Esophagus muscularis mucosa (tissue), 4 donors: ENCODE results near the gene DSCAML1. TPM values are rescaled to one million over a fixed set of nuclear protein-coding genes. Genes with fewer than 3 reads are reported as not detected.

ENCODE experiments used
- DNase-seq: peaks from one replicate; pipeline ENCODE4 v3.0.0-alpha.2; 2017; ENCODE audit errors: extremely low spot score
- H3K27ac ChIP-seq, 4 donors: fragments of 200-600 bp; sonication (generic); replicated peaks in 1 of 4; 1 replicate in 3 of 4; 2 replicates in 1 of 4; pipeline ENCODE4 v1.5.1; 2016 to 2019; ENCODE audit warnings: mild to moderate bottlenecking in 1 of 4
- H3K27me3 ChIP-seq, 4 donors: fragments of 200-600 bp; sonication (generic); one replicate each; pipeline versions ENCODE4 v1.5.1 to v1.6.0; 2016 to 2019
- H3K36me3 ChIP-seq, 4 donors: fragments of 200-600 bp; sonication (generic); one replicate each; pipeline ENCODE4 v1.5.1; 2016 to 2019
- H3K4me1 ChIP-seq, 4 donors: fragments of 200-600 bp; sonication (generic); one replicate each; pipeline ENCODE4 v1.5.1; 2016 to 2019
- H3K4me3 ChIP-seq, 4 donors: fragments of 200-600 bp; sonication (generic); 1 replicate in 2 of 4; 2 replicates in 2 of 4; pipeline ENCODE4 v1.5.1; 2016 to 2019; ENCODE audit warnings: mild to moderate bottlenecking in 4 of 4, moderate library complexity in 1 of 4
- H3K9me3 ChIP-seq, 4 donors: fragments of 200-600 bp; sonication (generic); 1 replicate in 3 of 4; 2 replicates in 1 of 4; pipeline ENCODE4 v1.5.1; 2016 to 2019
- CTCF ChIP-seq, 3 experiments: fragments of 200-600 bp in 2 of 3; fragments of 450-650 bp in 1 of 3; sonication (generic) in 2 of 3; IDR thresholded peaks; one replicate each; pipeline ENCODE4 v1.5.1; 2017 to 2019; ENCODE audit warnings: antibody characterized with exemption in 3 of 3, mild to moderate bottlenecking in 2 of 3, moderate library complexity in 1 of 3
- EP300 ChIP-seq: sonication (generic); formaldehyde crosslinking; IDR thresholded peaks from one replicate; pipeline ENCODE4 v1.6.1; 2017; ENCODE audit warnings: antibody characterized with exemption
- POLR2A ChIP-seq: fragments of 450-650 bp; IDR thresholded peaks from one replicate; pipeline ENCODE4 v1.6.1; 2017; ENCODE audit warnings: antibody characterized with exemption, moderate library complexity, mild to moderate bottlenecking, low read depth
- POLR2AphosphoS5 ChIP-seq, 2 donors: sonication (generic); formaldehyde crosslinking; IDR thresholded peaks; one replicate each; pipeline ENCODE4 v1.6.1; 2017; ENCODE audit warnings: antibody characterized with exemption in 2 of 2
- WGBS: methylation state at CpG from one replicate; pipeline ENCODE4 v1.1.5; 2018; 5-methylcytosine and 5-hydroxymethylcytosine counted together
- intact Hi-C: fragments of 100-400 bp; cut with DNase I; formaldehyde crosslinking; loops from one replicate; pipeline ENCODE4 v1.15.1; 2023
- total RNA-seq, 4 donors: library from RNA; depleted of rRNA; stranded (reverse); fragments of >200 nt; gene quantifications; one replicate each; pipeline versions ENCODE4 v1.1.0 to v1.2.1, GENCODE V29; 2016

DSCAML1 gene
- total RNA-seq, 4 donors from 2014 or later = 0.50 to 5.8 (median 1.2) TPM

DNA sequence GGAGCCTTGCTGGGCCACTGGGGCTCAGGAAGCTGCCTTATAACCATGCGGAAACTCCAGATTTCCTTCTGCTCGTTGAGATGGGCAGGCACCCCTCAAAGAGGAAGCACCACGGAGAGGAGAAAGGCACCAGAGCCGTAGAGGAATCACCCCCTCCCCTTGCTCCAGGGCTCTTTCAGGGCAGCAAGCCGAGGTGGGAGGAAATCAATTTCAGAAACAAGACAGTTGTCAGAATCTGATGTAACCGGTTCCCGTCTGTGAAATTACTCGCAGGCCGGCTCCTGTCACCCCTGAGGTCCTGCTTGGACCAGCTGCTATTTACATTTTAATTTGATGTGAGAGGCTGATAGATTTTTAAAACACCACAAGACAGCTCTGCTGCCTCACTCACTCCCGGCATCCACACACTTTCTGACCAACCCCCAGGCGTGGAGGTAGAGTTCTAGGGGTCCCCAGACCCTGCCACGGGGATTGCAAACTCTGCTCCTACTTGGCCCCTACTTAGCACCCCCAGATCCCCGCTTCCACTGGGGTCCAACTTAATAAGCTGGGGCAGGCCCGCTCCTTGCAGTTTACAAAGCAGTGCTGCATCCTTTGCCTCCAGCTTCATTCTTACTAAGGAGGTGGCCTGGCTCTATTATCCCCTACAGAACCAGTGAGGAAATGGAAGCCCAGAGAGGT, 306.9 kb downstream of the DSCAML1 start:
- intact Hi-C loops = no loop called here
- no peaks in the 10 kb centered on the region for H3K36me3 ChIP-seq
- H3K27me3 ChIP-seq = peaks cover 0 to 31% (median 0%) of the 10 kb centered on the region in 4 donors
- H3K4me1 ChIP-seq = no peaks in the 10 kb centered on the region
- H3K27ac ChIP-seq = no peak overlapping the region
- WGBS = 40% methylated on average over 14 of the region's 14 CpGs
- no peaks in the 10 kb centered on the region for H3K9me3 ChIP-seq
- H3K4me3 ChIP-seq = no peak overlapping the region
- no peak for DNase-seq
- TF ChIP-seq EP300 (no peak), CTCF (IDR thresholded peaks at IDR 0.05) (no peak), POLR2A (no peak), POLR2AphosphoS5 (IDR thresholded peaks at IDR 0.05) (no peak)

GRCh38 chr11:117488996-117489952, 307.7 kb downstream of the DSCAML1 start:
- no peak for TF ChIP-seq CTCF (IDR thresholded peaks at IDR 0.05)
- TF ChIP-seq EP300 = no peak
- no peak for TF ChIP-seq POLR2AphosphoS5 (IDR thresholded peaks at IDR 0.05)
- TF ChIP-seq POLR2A = no peak

GRCh38 chr11:117486059-117486458, 311.0 kb downstream of the DSCAML1 start:
- 95% methylated on average over 13 of the region's 13 CpGs for WGBS
- Histone ChIP-seq H3K27me3 (peaks cover 0 to 5% (median 0%) of the 10 kb centered on the region in 4 donors), H3K36me3 (peaks cover 0 to under 1% (median 0%) of the 10 kb centered on the region in 4 donors), H3K27ac (no peak overlapping the region), H3K9me3 (no peaks in the 10 kb centered on the region), H3K4me3 (no peak overlapping the region), H3K4me1 (no peaks in the 10 kb centered on the region)
- no peak for DNase-seq
- TF ChIP-seq POLR2A (no peak), EP300 (no peak), POLR2AphosphoS5 (IDR thresholded peaks at IDR 0.05) (no peak)
- intact Hi-C loops = no loop called here

More at GRCh38 chr11:117488996-117489952, 307.7 kb downstream of the DSCAML1 start:
- H3K27me3 ChIP-seq = peaks cover 0 to 31% (median 0%) of the 10 kb centered on the region in 4 donors
- H3K36me3 ChIP-seq = no peaks in the 10 kb centered on the region
- no peaks in the 10 kb centered on the region for H3K9me3 ChIP-seq
- DNase-seq = no peak
- intact Hi-C loops = no loop called here
- H3K4me1 ChIP-seq = no peaks in the 10 kb centered on the region
- H3K4me3 ChIP-seq = no peak overlapping the region
- no peak overlapping the region for H3K27ac ChIP-seq
- 83% methylated on average over 9 of the region's 14 CpGs for WGBS

- no peaks in the 10 kb centered on the region for H3K27me3 ChIP-seq
- H3K4me3 ChIP-seq = no peak overlapping the region
- H3K4me1 ChIP-seq = no peaks in the 10 kb centered on the region
- WGBS = 53% methylated on average over 9 of the region's 9 CpGs
- peaks cover 0 to 6% (median 0%) of the 10 kb centered on the region in 4 donors for H3K36me3 ChIP-seq
- no peaks in the 10 kb centered on the region for H3K9me3 ChIP-seq
- H3K27ac ChIP-seq = no peak overlapping the region
- no peak for DNase-seq
- TF ChIP-seq POLR2AphosphoS5 (IDR thresholded peaks at IDR 0.05) (no peak), POLR2A (no peak), CTCF (IDR thresholded peaks at IDR 0.05) (no peak), EP300 (no peak)
- intact Hi-C loops = no loop called here
Measured at GRCh38 chr11:117484156-117484555, 312.9 kb downstream of the DSCAML1 start.

DNA sequence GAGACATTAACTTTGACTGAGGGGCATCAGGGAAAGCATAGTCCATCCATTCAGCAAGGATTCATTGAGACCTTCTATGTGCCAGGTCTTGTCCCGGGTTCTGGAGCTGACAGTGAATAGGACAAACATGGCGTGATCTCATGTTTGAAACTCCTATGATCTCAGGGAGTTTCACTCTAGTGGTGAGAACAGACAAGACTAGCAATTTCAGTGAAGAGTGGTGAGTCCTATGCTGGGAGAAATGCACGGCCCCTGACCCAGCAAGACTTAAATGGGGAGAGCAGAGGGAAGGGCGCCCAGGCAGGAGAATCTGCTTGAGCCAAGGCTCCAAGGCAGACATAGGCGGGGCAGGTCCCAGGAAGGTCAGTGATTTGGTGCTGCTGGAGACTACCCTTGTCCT, 313.6 kb downstream of the DSCAML1 start:
- H3K4me1 ChIP-seq = no peaks in the 10 kb centered on the region
- 86% methylated on average over 5 of the region's 5 CpGs for WGBS
- H3K4me3 ChIP-seq = no peak overlapping the region
- intact Hi-C loops = no loop called here
- peaks cover 0 to 6% (median 0%) of the 10 kb centered on the region in 4 donors for H3K36me3 ChIP-seq
- H3K27me3 ChIP-seq = no peaks in the 10 kb centered on the region
- DNase-seq = no peak
- TF ChIP-seq CTCF (IDR thresholded peaks at IDR 0.05) (no peak), EP300 (no peak), POLR2A (no peak), POLR2AphosphoS5 (IDR thresholded peaks at IDR 0.05) (no peak)
- H3K9me3 ChIP-seq = no peaks in the 10 kb centered on the region
- H3K27ac ChIP-seq = no peak overlapping the region
